Lower leg skin (tissue), 4 donors: ENCODE results near the gene PLGRKT. TPM values are rescaled to one million over a fixed set of nuclear protein-coding genes. Genes with fewer than 3 reads are reported as not detected.

ENCODE experiments used
- DNase-seq, 2 donors: peaks; one replicate each; pipeline ENCODE4 v3.0.0-alpha.2; 2019; ENCODE audit warnings: low spot score in 2 of 2
- H3K4me3 ChIP-seq: fragments of 200-600 bp; sonication (generic); 2 replicates; pipeline ENCODE4 v1.5.1; 2017; ENCODE audit warnings: mild to moderate bottlenecking, low read depth; ENCODE audit not compliant: poor library complexity, severe bottlenecking
- CTCF ChIP-seq, 3 donors: fragments of 450-650 bp; IDR thresholded peaks; one replicate each; pipeline ENCODE4 v1.5.1; 2016; ENCODE audit warnings: antibody characterized with exemption in 3 of 3, mild to moderate bottlenecking in 3 of 3, moderate library complexity in 2 of 3
- POLR2A ChIP-seq, 2 donors: fragments of 450-650 bp; IDR thresholded peaks; one replicate each; pipeline ENCODE4 v1.6.1; 2016 to 2017; ENCODE audit warnings: antibody characterized with exemption in 2 of 2, mild to moderate bottlenecking in 1 of 2, moderate library complexity in 1 of 2
- WGBS, 2 donors: methylation state at CpG; one replicate each; pipeline ENCODE4 v1.1.5; 2018; 5-methylcytosine and 5-hydroxymethylcytosine counted together
- intact Hi-C: fragments of 100-400 bp; cut with DNase I; formaldehyde crosslinking; loops from one replicate; pipeline ENCODE4 v1.15.0; 2023; ENCODE audit warnings: low total_unique reads
- total RNA-seq, 4 donors: library from RNA; depleted of rRNA; stranded (reverse); fragments of >200 nt; gene quantifications; one replicate each; pipeline ENCODE4 v1.1.0, GENCODE V29; 2016

Gene PLGRKT
- total RNA-seq, 4 donors from 2014 or later, result 6.1 to 15.3 (median 9.1) TPM

DNA sequence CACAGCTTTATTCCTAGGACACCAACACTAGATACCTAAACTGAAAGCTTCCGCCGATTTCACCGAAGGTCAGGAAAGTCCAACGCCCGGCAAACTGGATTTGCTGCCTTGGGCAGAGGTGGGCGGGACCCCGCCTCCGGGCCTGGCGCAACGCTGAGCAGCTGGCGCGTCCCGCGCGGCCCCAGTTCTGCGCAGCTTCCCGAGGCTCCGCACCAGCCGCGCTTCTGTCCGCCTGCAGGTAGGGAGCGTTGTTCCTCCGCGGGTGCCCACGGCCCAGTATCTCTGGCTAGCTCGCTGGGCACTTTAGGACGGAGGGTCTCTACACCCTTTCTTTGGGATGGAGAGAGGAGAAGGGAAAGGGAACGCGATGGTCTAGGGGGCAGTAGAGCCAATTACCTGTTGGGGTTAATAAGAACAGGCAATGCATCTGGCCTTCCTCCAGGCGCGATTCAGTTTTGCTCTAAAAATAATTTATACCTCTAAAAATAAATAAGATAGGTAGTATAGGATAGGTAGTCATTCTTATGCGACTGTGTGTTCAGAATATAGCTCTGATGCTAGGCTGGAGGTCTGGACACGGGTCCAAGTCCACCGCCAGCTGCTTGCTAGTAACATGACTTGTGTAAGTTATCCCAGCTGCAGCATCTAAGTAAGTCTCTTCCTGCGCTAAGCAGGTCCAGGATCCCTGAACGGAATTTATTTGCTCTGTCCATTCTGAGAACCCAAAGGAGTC, 12.8 kb upstream of the PLGRKT start, which contains the start of gene CD274:
CD274 (plus strand) TSS at position 184 of the 733 bp plus-strand sequence. CDS start 5,572 bp downstream, outside the sequence.
- 3 to 4% methylated on average over 36 of the region's 36 CpGs for WGBS, 2 donors
- peak in 1 of 3 donors; percentile 21 for TF ChIP-seq CTCF (IDR thresholded peaks at IDR 0.05)
- no peak for TF ChIP-seq POLR2A (IDR thresholded peaks at IDR 0.05)
- peak within 1 kb of the TSS; percentile 23 for H3K4me3 ChIP-seq
- DNase-seq, result peak; percentile 75 to 97
- intact Hi-C loops, result no loop called here

- 24 to 35% methylated on average over 15 of the region's 15 CpGs for WGBS, 2 donors
- intact Hi-C loops, result loop anchor here (10.0 kb wide), 1 partner anchor 145 kb away; no protein-coding TSS in a partner anchor
- H3K4me3 ChIP-seq, result peak overlapping the region; percentile 23
- no peak for TF ChIP-seq CTCF (IDR thresholded peaks at IDR 0.05)
- TF ChIP-seq POLR2A (IDR thresholded peaks at IDR 0.05), result no peak
- no peak for DNase-seq
Measured at GRCh38 chr9:5449521-5450358, 12.0 kb upstream of the PLGRKT start.

- intact Hi-C loops, result loop anchor here (10.0 kb wide), 1 partner anchor 146 kb away; no protein-coding TSS in a partner anchor
- no peak for DNase-seq
- WGBS, 2 donors, result 85 to 88% methylated on average over 5 of the region's 5 CpGs
- H3K4me3 ChIP-seq, result no peak overlapping the region
- no peak for TF ChIP-seq CTCF (IDR thresholded peaks at IDR 0.05)
- no peak for TF ChIP-seq POLR2A (IDR thresholded peaks at IDR 0.05)
Measured at GRCh38 chr9:5448461-5449435, 11.0 kb upstream of the PLGRKT start.

- intact Hi-C loops, result loop anchor here (10.0 kb wide), 1 partner anchor 147 kb away; no protein-coding TSS in a partner anchor
- WGBS, 2 donors, result 93 to 97% methylated on average over 2 of the region's 2 CpGs
- TF ChIP-seq CTCF (IDR thresholded peaks at IDR 0.05) (no peak), POLR2A (IDR thresholded peaks at IDR 0.05) (no peak)
- no peak overlapping the region for H3K4me3 ChIP-seq
- no peak for DNase-seq
Measured at GRCh38 chr9:5448016-5448415, 10.3 kb upstream of the PLGRKT start.

- no peak for DNase-seq
- TF ChIP-seq CTCF (IDR thresholded peaks at IDR 0.05) (no peak), POLR2A (IDR thresholded peaks at IDR 0.05) (no peak)
- intact Hi-C loops, result loop anchor here (10.0 kb wide), 1 partner anchor 147 kb away; no protein-coding TSS in a partner anchor
- H3K4me3 ChIP-seq, result no peak overlapping the region
- WGBS, 2 donors, result 85 to 92% methylated on average over 3 of the region's 3 CpGs
Measured at GRCh38 chr9:5447337-5447736, 9.6 kb upstream of the PLGRKT start.
